Measurements from ENCODE around the gene PPP1R1B.

PPP1R1B gene

DNA sequence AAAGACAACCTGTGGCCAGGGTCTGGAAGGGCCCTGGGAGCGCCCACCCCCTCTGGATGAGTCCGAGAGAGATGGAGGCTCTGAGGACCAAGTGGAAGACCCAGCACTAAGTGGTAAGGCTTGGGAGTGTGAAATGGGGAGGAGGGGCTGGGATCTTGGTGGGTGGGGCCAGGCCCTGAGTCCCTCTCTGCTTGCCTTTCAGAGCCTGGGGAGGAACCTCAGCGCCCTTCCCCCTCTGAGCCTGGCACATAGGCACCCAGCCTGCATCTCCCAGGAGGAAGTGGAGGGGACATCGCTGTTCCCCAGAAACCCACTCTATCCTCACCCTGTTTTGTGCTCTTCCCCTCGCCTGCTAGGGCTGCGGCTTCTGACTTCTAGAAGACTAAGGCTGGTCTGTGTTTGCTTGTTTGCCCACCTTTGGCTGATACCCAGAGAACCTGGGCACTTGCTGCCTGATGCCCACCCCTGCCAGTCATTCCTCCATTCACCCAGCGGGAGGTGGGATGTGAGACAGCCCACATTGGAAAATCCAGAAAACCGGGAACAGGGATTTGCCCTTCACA is 8.9 kb downstream of the PPP1R1B start:
- DNase-seq: no peak

DNA sequence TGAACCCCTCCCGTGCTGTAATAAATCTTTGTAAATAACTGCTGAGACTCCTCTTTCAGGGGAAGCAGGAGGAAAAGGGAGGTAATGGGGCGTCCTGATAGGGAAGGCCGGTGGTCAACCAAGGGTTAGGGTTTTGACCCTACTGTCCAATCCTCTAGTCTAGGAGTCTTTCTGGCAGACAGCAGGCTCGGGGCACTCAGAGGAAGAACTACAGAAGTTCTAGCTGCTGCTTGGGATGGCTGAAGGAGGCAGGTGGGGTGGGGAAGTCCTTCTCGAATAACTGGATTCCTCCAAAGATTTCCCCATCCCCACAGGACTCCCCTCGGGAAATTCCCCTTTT is 9.8 kb downstream of the PPP1R1B start:
- DNase-seq: no peak

DNA sequence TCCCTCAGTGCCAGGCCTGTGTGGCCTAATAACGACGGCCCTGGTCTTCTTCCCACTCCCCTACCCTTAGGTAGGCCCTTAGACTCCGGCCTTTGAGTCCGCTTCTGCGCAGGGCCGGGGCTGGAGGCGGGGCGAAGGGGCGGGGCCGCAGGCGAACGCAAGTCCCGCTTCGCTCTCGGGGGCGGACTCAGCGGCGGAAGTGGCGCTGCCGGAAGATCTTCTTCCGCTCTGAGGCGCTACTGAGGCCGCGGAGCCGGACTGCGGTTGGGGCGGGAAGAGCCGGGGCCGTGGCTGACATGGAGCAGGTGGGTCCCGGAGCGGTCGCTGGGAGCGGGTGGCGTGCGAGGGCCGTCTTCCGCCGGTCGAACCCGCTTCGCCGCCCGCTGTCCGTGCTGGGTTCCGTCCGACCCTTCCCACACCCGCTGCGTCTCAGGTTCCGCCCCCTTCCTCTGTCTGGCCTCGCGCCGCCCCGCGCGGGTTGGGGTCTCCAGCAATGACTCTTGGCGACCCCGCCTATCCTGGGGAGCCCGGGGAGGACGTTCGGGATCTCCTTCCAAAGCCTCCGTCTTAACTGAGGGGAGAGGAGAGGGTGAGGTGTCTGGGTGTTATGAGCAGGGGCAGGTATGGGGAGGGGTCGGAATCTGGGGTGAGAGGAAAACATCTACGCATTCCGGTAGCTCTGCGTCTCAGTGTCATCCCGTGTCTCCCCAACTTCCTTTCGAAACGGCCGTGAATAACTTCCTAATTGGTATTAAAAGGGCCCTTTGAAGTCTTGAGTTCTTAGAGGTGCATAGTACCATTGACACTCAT is 10.4 kb downstream of the PPP1R1B start, which contains the start of gene STARD3:
TSS of gene STARD3 (plus strand) at position 218 of the 810 bp plus-strand sequence. CDS start 16,388 bp downstream, outside the sequence.
- peak; percentile 61 for DNase-seq

DNA sequence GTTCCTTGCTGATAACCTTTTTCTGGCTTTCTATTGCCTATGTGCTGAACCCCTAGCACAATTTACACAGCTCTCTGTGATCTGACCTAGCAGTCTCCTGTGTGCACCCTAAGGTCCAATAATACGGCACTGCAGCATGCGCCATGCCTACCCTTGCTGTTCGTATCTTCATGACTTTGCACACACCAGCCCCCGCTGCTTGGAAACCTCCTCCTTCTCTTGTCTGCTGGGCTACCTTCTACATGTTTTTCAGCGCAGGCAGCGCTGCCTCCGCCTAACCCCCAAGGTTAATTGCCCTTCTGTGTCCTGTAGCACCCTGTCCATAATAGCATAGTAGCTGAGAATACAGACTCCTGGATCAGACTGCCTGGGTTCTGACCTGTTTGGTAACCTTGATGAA is 11.6 kb downstream of the PPP1R1B start:
- no peak for DNase-seq

DNA sequence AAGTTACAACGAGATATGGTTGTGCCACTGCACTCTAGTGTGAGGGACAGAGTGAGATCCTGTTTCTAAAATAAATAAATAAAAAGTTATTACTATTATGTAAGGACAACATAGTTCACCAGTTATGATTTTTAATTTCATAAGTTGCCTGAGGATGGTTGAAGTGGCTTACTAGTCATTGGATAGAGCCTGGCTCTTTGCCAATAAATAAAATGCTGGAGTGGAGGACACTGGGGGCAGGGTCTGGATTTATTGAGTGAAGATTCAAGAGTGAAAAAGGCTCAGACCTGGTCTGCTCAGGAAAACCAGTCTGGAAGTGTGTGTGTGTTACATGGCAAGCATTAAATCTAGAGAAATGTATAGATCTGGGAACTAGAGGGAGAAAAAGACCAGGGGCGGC is 12.3 kb downstream of the PPP1R1B start:
- no peak for DNase-seq

DNA sequence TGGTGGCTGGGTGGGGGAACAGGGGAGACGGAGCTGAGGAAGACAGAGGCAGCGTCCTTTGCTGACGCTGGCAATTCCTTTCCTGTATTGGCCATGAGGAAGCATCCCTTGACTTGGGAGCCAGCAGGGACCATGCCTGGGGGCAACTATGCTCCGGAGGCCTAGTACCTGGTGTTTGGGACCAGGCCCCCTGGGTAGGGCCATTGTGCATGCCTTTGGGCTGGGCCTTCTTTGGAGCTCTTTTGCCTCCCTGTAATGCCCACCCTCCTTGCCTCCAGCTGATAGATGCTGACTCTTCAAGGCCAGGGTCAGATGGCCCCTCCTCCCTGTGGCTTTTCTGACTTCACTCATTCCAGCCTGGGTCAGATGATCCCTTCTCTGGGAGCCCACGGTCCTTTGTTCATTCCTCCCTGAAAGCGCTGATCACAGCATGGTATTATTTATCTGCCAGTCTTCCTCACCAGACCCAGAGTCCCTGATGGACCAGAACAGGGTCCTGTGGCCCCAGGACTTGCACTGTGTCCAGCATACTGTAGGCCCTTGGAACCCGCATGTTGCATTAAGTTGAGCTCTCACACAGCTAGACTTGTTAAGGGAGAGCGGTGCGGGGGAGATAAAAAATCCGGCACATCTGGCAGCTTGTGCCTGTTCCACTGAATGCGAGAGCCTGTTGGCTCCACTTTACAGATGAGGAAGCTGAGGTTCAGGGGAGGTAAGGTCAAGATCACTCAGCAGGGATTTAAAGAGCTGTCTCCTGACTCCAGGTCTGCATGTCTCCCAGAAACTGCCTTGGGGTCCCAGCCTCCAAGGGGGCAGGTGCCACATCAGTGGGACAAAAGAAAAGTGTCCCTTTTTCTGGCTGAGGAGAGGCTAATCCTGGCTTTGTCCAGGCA is 13.1 kb downstream of the PPP1R1B start:
- DNase-seq: no peak

DNA sequence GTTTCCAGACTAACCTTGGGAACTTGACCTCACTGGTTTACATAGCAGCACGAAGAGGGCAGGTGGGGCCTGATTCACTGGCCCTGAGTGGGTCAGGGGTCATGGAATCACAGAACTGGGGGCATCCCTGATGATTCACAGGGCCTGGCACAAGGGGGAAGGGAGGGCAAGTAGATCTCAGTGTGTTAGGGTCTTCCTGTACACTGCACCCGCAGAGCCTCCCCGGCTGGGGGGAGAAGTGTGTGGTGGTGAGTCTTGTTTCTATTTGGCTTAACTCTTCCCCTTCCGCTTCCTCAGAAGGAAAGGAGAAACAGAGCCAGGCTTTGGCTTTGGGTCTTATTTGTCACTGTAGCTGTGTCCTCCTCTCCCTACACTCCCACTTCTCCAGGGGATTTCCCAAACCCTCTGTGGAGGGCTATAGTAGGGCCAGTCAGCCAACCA is 13.9 kb downstream of the PPP1R1B start:
- no peak for DNase-seq

DNA sequence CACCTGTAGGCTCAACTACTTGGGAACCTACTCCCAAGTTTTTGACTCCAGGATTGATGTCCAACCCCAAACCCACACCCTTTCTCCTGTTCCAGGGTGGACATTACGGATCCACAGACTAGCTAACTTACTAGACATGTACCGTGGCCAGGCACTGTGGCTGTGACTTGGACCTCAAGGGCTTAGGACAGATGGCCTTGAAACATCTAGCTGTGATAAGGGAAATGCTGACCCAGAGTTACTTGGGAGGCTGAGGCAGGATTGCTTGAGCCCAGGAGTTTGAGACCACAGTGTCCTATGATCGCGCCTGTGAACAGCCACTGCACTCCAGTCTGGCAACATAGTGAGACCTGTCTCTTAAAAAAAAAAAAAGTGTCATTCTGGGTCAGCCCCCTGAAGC is 14.3 kb downstream of the PPP1R1B start:
- no peak for DNase-seq

DNA sequence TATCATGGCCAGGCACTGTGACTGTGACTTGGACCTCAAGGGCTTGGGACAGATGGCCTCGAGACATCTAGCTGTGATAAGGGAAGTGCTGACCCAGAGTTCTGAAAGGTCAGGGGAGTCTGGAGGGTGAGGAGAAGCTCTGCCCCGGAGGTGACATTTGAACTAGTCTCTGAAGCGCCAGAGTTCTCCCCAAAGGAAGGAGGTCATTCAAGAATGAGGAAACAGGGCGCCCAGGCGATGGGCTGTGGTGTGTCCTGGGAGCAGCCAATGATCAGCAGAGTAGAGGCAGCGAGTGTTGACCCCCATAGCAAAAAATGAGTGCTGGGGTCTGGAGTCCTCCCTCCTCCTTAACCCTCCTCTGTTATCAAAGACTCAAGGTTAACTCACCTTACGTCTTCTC is 15.1 kb downstream of the PPP1R1B start:
- DNase-seq: no peak

DNA sequence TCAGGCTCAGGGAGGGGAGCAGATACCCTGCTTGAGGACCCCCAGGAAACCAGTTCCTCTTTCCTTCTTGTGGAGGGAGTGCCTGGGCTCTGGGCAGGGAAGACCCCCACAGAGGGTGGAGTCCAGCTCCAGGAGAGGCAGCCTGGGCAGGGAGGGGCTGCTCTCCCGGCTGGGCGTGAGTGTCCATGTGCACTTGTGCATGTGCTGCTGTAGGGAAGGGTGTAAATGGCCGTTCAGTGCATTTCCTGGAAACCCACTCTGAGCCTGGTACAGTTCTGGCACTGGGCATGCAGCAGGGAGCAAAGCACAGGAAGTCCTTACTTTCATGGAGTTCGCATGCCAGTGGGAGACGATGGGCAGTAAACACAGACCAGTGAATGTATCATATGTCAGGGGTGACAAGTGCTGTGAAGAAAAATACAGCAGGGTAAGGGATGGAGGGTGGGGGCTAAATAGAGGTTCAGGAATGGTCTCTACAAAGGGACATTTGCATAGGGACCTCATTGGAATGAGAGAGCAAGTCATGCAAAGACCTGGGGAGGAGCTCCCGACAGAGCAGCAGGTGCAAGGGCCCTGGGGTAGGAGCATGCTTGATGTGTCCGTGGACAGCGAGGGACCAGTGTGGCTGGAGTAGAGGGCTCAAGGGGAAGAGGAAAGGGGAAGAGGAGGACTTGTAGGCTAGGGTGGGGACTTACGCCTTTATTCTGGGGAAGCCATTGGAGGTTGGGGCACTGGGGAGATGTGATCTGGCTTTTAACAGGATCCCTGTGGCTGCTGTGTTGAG is 15.7 kb downstream of the PPP1R1B start:
- DNase-seq: no peak

DNA sequence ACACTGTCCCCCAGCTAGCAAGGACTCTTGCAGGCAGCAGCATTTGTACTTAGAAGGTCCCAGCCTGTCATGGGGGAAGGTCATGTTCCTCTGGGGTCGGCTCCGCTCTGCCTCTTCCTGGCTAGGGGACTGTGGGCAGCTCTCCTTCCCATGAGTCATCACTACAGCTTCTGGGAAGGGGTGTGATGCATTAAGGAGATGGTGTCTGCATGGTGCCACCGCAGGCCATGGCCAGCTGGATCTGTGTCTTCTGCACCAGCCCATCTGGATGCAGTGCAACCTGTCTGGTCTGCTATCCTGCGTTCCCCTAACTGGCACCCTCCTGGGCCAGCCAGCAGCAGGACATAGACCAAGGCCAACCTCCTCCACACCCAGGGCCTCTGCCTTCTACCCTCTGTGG is 16.5 kb downstream of the PPP1R1B start:
- no peak for DNase-seq

DNA sequence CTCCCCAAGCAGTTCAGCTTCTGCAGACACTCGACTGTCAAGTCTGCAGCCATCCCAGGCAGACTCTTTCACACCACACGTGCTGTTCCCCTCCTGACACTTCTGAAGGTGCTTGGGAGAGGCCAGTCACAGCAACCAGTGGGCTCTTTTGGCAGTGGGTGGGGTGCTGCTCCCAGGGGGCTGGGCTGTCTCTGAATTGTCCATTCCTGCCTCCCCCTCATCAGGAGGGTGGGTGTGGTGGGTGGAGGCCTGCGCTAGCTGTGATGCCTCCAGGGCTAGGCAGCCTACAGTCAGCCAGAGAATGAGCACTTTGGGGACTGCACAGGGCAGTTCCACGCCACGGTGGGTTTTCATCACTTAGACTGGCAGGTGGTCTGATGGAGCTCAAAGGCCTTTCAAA is 20.5 kb downstream of the PPP1R1B start:
- DNase-seq: no peak

DNA sequence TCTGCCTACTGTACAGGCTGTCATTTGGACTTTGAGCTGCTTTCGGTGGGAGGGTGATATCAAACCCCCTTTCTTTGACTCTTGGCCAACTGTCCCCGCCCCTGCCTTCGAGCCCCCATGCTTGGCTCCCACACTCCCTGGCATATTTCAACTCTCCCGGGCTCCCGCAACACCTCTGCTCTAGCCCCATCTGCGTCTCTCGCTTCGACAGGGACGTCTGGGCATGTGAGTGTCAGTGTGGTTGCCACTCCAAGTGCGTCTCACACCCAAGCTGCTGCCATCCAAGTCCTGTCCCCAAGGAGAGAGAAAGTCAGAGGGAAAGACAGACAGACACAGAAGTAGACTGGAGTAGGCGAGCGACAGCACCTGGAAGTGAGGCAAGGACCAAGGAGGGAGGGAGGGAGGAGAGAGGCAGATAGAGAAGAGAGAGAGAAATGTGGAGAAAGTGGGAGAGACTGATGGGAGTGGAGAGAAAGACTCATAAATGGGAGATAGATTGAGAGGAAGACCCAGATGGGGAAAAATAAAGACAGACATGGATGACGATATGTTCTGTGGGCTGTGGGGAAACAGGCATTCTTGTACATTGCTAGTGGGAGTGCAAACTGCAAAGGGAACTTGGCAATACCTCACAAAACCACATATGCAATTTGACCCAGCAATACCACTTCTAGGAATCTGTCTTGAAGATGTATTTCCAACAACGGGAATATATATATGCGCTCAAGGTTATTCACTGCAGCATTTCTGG is 22.0 kb downstream of the PPP1R1B start:
- no peak for DNase-seq

DNA sequence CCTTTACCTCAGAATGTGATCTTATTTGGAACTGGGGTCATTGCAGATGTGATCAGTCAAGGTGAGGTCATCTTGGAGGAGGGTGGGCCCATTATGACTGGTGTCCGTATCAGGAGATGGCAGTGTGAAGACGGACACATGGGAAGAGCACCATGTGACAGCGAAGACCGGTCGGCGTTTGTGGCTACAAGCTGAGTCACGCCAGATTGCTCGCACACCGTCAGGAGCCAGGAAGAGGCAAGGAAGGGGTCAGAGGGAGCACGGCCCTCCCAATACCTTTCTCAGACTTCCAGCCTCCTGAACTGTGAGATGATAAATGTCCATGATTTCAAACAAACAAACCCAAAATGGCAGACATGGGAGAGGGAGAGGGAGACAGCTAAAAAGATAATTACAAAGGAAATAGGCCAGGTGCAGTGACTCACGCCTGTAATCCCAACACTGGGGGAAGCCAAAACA is 23.4 kb downstream of the PPP1R1B start:
- DNase-seq: no peak

DNA sequence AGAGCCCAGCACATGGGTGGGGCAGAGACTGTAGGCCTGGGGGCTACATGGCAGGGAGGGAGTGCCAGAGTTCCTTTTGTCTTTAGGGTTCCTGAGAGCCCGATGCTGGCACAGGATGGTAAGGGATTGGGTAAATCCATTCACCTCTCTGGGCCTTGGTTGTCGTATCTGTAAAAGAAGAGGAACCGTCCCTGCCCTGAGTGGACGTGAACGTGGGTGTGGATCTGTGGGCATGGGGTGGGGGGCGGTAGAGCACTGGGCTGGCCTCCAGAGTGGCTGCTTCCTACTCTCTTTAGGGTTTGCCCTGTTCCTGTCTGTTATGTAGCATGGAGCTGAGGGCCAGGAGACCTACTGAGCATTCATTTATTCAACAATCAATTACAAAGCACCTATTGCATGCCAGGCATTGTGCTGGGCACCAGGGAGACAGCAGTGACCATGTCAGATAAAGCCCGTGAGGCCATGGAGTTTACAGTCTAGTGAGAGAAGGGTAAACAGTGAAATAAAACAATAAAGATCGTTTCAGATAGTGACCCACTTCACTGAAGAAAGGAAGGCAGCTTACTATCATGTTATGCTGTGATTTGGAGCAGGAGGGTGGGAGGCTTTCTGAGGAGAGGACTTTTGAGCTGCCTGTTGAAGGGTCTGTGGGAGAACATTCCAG is 25.3 kb downstream of the PPP1R1B start:
- no peak for DNase-seq

DNA sequence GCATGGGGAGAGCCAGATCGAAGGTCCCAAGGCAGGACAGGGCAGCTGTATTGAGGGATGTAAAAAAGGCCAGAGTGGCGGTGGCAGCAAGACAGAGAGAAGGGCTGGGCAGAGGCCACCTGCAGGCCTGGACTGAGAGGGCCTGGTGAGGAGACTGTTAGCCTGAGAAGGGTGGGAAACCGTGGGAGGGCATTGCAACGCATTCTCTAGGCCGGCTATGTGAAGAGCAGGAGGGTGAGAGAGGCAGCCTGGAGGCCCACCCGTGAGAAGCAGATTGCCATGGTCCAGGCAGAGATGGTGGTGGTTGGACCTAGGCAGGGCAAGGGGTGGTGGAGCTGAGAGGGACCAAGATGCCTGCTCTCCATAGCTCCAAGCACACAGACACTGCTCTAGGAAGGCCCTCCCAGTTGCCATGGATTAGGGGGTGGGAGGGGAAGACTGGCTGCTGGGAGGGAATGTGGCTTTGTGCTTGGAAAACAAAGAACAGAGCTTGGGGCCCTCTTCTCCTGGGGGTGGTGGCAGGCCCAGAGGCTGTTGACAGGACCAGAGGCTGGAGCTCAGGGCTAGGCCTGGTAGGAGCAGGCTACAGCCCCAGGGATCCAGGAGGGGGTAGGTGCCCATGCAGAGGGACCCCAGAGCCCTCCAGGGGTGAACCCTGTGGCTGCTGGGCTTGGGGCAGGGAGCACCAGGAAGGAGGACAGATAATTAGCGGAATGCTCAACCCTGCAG is 26.0 kb downstream of the PPP1R1B start:
- no peak for DNase-seq

DNA sequence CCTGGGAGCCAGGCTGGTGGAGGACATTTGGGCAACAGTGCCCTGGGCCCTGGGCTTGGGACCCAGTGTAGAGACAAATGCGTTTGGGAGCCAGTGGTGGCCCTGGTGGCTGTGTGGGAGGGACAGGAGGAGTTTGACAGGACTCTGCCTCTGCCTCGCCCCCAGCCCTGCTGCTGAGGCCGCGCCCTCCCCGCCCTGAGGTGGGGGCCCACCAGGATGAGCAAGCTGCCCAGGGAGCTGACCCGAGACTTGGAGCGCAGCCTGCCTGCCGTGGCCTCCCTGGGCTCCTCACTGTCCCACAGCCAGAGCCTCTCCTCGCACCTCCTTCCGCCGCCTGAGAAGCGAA is 26.5 kb downstream of the PPP1R1B start:
- DNase-seq: no peak

DNA sequence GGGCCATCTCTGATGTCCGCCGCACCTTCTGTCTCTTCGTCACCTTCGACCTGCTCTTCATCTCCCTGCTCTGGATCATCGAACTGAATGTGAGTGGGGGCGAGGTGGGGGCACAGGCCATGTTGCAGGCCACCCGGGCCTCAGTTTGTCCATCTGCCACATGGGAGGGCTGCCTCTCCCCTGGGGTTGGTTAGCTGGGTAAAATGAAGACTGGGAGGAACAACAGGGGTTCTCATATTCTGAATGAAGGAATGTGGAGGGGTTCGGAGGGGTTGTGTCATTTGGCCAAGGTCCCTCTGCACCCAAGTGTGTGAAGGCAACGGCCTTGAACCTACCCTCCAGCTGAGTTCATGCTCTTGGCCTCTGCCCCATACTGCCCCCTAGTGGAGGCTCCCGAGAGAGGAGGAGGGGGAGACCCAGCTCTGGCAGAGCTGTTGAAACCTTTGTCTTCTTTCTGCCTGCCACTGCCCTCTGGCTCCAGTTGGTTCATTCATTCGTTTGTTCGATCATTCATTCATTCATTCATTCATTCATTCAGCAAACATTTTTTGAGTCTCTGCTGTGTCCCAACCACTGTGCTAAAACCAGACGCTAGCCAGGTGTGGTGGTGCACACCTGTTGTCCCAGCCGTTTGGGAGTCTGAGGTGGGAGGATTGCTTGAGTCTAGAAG is 27.0 kb downstream of the PPP1R1B start:
- DNase-seq: peak; percentile 21

DNA sequence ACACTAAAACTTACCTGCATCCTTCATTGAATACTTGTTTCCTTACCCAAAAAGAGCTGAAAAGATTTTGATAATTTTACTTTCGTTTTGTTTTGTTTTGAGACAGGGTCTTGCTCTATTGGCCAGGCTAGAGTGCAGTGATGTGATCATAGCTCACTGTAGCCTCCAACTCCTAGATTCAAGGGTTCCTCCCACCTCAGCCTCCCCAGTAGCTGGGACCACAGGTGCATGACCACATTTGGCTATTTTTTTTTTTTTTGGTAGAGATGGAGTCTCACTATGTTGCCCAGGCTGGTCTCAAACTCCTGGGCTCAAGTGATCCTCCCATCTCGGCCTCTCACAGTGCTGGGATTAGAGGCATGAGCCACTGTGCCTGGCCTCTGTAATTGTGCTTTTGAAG is 28.4 kb downstream of the PPP1R1B start:
- DNase-seq: no peak

DNA sequence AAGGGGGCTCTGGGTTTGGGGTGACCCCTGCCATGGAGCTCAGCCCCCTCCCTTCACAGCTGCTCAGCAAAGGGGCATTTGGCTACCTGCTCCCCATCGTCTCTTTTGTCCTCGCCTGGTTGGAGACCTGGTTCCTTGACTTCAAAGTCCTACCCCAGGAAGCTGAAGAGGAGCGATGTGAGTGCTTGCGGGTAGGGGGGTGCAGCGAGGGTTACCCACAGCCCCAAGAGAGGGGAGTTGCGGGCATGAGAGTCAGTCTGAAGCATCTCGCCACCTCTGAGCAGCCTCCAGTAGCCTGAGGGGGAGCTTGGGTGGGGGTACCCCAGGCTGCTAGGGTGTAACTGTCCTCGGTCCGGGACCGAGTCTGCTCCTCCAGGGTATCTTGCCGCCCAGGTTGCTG is 31.6 kb downstream of the PPP1R1B start:
- DNase-seq: no peak

Data from kidney glomerular epithelial cell (primary cell).